K562 (cell line): Measurements from ENCODE around the gene PPM1N. TPM values are rescaled to one million over a fixed set of nuclear protein-coding genes. Genes with fewer than 3 reads are reported as not detected.
A peak's percentile ranks its signal among the peaks of the same experiment; 100 is the strongest.

Source experiments
- BRD4 ChIP-seq: fragments of 200-600 bp; sonication (generic); IDR thresholded peaks from 2 replicates; pipeline ENCODE4 v1.6.1; 2017; ENCODE audit warnings: inconsistent platforms
- CEBPZ ChIP-seq: fragments of 150-350 bp; IDR thresholded peaks from 2 replicates; pipeline ENCODE4 v1.6.1; 2014; ENCODE audit warnings: low read depth, mild to moderate bottlenecking, low read length, borderline replicate concordance
- CREB3 ChIP-seq: fragments of 450-650 bp; conservative IDR thresholded peaks from 2 replicates; pipeline ENCODE4 v1.6.1; 2016; ENCODE audit warnings: missing genetic modification characterization, low read depth, mild to moderate bottlenecking, missing compliant biosample characterization, moderate library complexity
- CXXC5 ChIP-seq: fragments of 250-450 bp; sonication (Bioruptor Pico); IDR thresholded peaks from 2 replicates; pipeline ENCODE4 v1.8.0; 2022; ENCODE audit warnings: inconsistent platforms, mild to moderate bottlenecking, moderate library complexity
- DDX20 ChIP-seq: fragments of 450-650 bp; IDR thresholded peaks from 2 replicates; pipeline ENCODE4 v1.6.1; 2016; ENCODE audit warnings: missing genetic modification characterization, low read depth, mild to moderate bottlenecking, missing compliant biosample characterization, moderate library complexity
- E2F3 ChIP-seq: fragments of 250-450 bp; sonication (Bioruptor Pico); IDR thresholded peaks from 2 replicates; pipeline ENCODE4 v1.4.0; 2020; ENCODE audit warnings: mild to moderate bottlenecking
- FOXP1 ChIP-seq: sonication (generic); formaldehyde crosslinking; IDR thresholded peaks from 2 replicates; pipeline ENCODE4 v1.8.0; 2022; ENCODE audit warnings: mild to moderate bottlenecking, missing genetic modification reagents
- HEY1 ChIP-seq: fragments of 250-450 bp; sonication (Bioruptor Pico); IDR thresholded peaks from 2 replicates; pipeline ENCODE4 v1.5.0; 2020; ENCODE audit warnings: mild to moderate bottlenecking, moderate library complexity, borderline replicate concordance
- HMGXB4 ChIP-seq: sonication (generic); formaldehyde crosslinking; IDR thresholded peaks from 2 replicates; pipeline ENCODE4 v1.8.1; 2023; ENCODE audit warnings: mild to moderate bottlenecking, missing genetic modification reagents
- MBD1 ChIP-seq: fragments of 250-450 bp; sonication (Bioruptor Pico); IDR thresholded peaks from 2 replicates; pipeline ENCODE4 v1.8.0; 2022; ENCODE audit warnings: inconsistent platforms
- MCM7 ChIP-seq, 2 experiments: fragments of 450-650 bp; IDR thresholded peaks; 2 replicates each; pipeline ENCODE4 v1.6.1; 2016 to 2018
- NR1H2 ChIP-seq: sonication (generic); formaldehyde crosslinking; IDR thresholded peaks from 2 replicates; pipeline ENCODE4 v1.4.0; 2020; ENCODE audit warnings: mild to moderate bottlenecking, missing genetic modification reagents
- NR2F6 ChIP-seq: fragments of 450-650 bp; formaldehyde crosslinking; IDR thresholded peaks from 2 replicates; pipeline ENCODE4 v1.4.0; 2020; ENCODE audit warnings: mild to moderate bottlenecking
- PREB ChIP-seq: sonication (generic); formaldehyde crosslinking; IDR thresholded peaks from 2 replicates; pipeline ENCODE4 v1.8.1; 2023; ENCODE audit warnings: mild to moderate bottlenecking, missing genetic modification reagents
- PTBP1 ChIP-seq: fragments of 200-400 bp; formaldehyde crosslinking; IDR thresholded peaks from 2 replicates; pipeline ENCODE4 v1.6.1; 2017; ENCODE audit warnings: low read depth, low read length
- RCOR1 ChIP-seq, 2 experiments: IDR thresholded peaks; 2 replicates each; pipeline ENCODE4 v1.6.1; 2012; ENCODE audit warnings: low read depth in 2 of 2, low read length in 2 of 2, borderline replicate concordance in 1 of 2, improper control_type of control experiment in 1 of 2
- SMARCA5 ChIP-seq: fragments of 450-650 bp; IDR thresholded peaks from 2 replicates; pipeline ENCODE4 v1.6.1; 2016
- TAF7 ChIP-seq: fragments of 450-650 bp; IDR thresholded peaks from 2 replicates; pipeline ENCODE4 v1.6.1; 2016; ENCODE audit warnings: missing genetic modification characterization, missing compliant biosample characterization
- ZNF436 ChIP-seq: fragments of 250-450, 450-650 bp; sonication (Bioruptor Pico); formaldehyde crosslinking; IDR thresholded peaks from 2 replicates; pipeline ENCODE4 v1.7.0; 2020; ENCODE audit warnings: mild to moderate bottlenecking
- ZNF699 ChIP-seq: fragments of 250-450 bp; sonication (Bioruptor Pico); IDR thresholded peaks from 2 replicates; pipeline ENCODE4 v1.8.0; 2021; ENCODE audit warnings: mild to moderate bottlenecking, moderate library complexity; ENCODE audit not compliant: insufficient replicate concordance
- polyA plus RNA-seq, 8 experiments: library from polyadenylated mRNA; depleted of rRNA in 4 of 8; stranded (reverse) in 5 of 8; unstranded in 3 of 8; fragments of >200 nt; fragmentation: Nextera tagmentation in 2 of 8; fragmentation: Illumina TruSeq in 1 of 8; extraction: Ambion mirVana in 2 of 8; extraction: Trizol in 1 of 8; gene quantifications; 2 replicates each; pipeline versions ENCODE4 v1.2.1 to v1.2.3, GENCODE V29; 2011 to 2014; ENCODE audit warnings: inconsistent platforms in 1 of 8, missing spikeins in 1 of 8
- total RNA-seq, 7 experiments: library from RNA; depleted of rRNA in 6 of 7; stranded (reverse); fragments of >200 nt in 6 of 7; fragmentation: Illumina TruSeq in 2 of 7; extraction: Trizol in 2 of 7; gene quantifications; 2 replicates each; pipeline versions ENCODE4 v1.2.1 to v1.2.3, GENCODE V29; 2011 to 2021; ENCODE audit warnings: low replicate concordance in 1 of 7

The PPM1N gene
- total and polyA plus RNA-seq, 9 of the 15 experiments (the other 6 are each of a cell fraction or from before 2014, with no cell fraction given): 4.5 to 15.6 (median 8.7) TPM

- TF ChIP-seq BRD4: peak; percentile 40; the same call in 1 of the 2 replicates
- no peak for TF ChIP-seq NR1H2 (CRISPR knock-in tag)
- no peak for TF ChIP-seq MBD1 (CRISPR knock-in tag)
- peak in 1 of 2 experiments; percentile 50; a peak in 2 of 4 replicates for TF ChIP-seq RCOR1 (IDR thresholded peaks at IDR 0.05; ENCODE audit: borderline replicate concordance in 1 of 2, low read depth in 2 of 2, low read length in 2 of 2)
- TF ChIP-seq ZNF699 (CRISPR knock-in tag): no peak
- no peak for TF ChIP-seq PREB
- TF ChIP-seq HEY1 (CRISPR knock-in tag): no peak
- TF ChIP-seq SMARCA5: peak; percentile 94
- no peak for TF ChIP-seq E2F3 (CRISPR knock-in tag)
- TF ChIP-seq FOXP1 (CRISPR knock-in tag): no peak
- TF ChIP-seq CXXC5 (CRISPR knock-in tag): no peak
- no peak for TF ChIP-seq MCM7 (IDR thresholded peaks at IDR 0.05)
- no peak for TF ChIP-seq CEBPZ
- no peak for TF ChIP-seq DDX20 (tag)
- no peak for TF ChIP-seq TAF7 (tag)
- TF ChIP-seq PTBP1: peak; percentile 71; the same call in 1 of the 2 replicates
- no peak for TF ChIP-seq NR2F6
- TF ChIP-seq ZNF436 (CRISPR knock-in tag): no peak
- TF ChIP-seq HMGXB4: no peak
- no peak for TF ChIP-seq CREB3 (tag)
These were observed 16.3 kb downstream of the PPM1N start (continued) for GRCh38 chr19:45514376-45515051.
